Stimulated activated CD4-positive, alpha-beta T cell treated with anti-CD3 and anti-CD28 coated beads, TNF-alpha, amount 100 ng/mL, for 48 hours (primary cell): ENCODE data around the gene AFDN.

Source experiments
- DNase-seq, 3 donors: peaks; one replicate each; pipeline ENCODE4 v3.0.0-alpha.2; 2020; ENCODE audit warnings: low read depth in 3 of 3

Gene AFDN

GRCh38 chr6:167863897-167864296 lies 37.2 kb downstream of the AFDN start:
- DNase-seq, result no peak

DNA sequence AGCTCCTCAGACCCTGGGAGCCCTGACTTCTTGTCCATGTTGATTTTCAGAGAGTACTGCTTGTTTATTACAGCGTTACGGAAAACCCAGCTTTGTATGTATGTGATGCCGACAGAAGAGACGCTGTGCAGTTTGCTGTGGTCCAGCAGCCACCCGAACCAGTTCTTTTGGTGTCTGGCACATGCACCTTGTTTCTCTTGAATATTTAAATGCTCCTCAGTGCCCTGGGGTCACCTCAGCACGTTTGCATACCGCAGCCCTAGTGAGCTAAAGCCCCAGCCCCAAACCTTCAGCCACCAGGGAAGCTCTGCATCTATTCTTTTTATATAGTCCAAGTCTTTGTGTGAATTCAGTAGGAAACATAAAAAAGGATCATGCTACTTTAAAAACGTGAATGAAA lies 39.9 kb downstream of the AFDN start:
- DNase-seq, result no peak

- DNase-seq, result no peak
These were observed 43.6 kb downstream of the AFDN start for GRCh38 chr6:167870321-167870720.

DNA sequence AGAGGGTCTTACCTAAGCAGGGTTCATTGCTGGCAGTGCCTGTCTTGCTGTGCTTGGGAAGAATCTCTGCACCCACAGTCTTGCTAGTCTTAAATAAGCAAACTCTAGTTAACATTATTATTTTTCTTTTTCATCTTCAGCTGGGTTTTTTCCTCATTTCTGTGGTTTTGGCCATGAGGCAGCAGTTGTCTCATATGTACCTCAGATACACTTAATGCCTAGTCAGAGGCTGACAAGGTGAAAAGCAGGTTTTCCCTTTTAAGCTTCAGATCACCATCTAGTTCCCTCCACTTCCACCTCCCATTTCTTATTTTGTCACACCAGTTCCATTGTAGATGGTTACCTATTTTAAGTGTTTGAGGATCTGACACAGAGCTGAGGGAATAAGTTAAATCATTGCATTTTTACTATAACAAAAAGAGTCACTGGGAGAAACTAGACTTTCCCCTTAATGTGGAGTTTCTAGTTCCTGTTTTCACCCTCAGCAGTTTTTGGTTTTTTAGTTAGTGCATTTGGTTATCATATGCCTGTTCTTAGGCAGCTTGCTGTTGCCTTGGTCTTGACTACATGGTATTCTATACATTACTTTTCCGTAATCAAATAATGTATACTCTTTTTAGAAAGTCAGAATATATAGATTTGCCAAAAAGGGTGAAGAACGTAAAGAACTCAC lies 46.0 kb downstream of the AFDN start:
- no peak for DNase-seq

DNA sequence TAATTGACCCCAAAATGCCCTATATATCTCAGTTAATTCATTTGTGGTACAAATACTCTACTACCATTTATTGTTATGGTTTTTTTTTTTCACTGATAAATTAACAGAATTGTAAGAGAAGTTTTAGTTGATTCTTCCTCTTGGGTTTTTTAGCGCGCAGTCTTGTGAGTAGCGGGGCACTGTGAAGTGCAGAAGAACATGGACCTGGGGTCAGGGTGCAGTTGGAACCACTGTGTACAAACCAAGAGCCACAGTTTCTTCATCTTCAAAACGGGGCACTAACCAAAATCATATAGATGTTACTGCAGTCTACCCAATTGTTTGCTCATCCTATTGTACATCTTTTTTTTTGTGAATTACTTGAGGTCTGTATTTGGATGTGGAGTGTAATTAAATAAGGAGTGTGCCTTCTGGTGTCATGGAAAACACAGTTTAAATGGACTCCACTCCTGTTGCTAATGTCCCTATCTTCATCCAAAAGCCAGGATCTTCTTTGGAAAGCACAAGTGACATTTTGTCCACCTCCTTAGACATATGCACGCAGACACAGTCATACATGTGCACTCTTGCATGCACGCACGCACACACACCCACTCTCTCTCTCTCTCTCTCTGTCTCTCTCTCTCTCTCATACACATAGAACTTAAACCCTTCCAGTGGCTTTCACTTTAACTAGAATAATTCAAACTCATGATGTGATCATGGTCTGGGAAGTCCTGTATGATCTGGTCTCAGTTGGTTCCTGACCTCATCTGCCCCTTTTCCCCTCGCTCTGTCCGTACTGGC lies 51.5 kb downstream of the AFDN start:
- DNase-seq, result no peak

- no peak for DNase-seq
These were observed 52.9 kb downstream of the AFDN start for GRCh38 chr6:167879612-167880011.

GRCh38 chr6:167881327-167881726 lies 54.6 kb downstream of the AFDN start:
- DNase-seq, result no peak

DNA sequence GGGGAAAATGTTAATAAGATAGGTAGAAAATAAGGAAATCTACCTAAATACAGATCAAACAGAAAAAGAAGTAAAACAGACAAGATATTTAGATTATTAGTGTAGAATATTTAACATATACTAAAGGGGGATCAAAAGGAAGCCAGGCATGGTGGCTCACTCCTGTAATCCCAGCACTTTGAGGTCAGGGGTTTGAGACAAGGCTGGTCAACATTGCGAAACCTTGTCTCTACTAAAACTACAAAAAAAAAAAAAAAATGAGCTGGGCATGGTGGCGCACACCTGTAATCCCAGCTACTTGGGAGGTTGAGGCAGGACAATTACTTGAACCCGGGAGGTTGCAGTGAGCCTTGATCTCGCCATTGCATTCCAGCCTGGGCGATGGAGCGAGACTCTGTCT lies 55.5 kb downstream of the AFDN start:
- no peak for DNase-seq

GRCh38 chr6:167888098-167888497 lies 61.4 kb downstream of the AFDN start:
- DNase-seq, result no peak

DNA sequence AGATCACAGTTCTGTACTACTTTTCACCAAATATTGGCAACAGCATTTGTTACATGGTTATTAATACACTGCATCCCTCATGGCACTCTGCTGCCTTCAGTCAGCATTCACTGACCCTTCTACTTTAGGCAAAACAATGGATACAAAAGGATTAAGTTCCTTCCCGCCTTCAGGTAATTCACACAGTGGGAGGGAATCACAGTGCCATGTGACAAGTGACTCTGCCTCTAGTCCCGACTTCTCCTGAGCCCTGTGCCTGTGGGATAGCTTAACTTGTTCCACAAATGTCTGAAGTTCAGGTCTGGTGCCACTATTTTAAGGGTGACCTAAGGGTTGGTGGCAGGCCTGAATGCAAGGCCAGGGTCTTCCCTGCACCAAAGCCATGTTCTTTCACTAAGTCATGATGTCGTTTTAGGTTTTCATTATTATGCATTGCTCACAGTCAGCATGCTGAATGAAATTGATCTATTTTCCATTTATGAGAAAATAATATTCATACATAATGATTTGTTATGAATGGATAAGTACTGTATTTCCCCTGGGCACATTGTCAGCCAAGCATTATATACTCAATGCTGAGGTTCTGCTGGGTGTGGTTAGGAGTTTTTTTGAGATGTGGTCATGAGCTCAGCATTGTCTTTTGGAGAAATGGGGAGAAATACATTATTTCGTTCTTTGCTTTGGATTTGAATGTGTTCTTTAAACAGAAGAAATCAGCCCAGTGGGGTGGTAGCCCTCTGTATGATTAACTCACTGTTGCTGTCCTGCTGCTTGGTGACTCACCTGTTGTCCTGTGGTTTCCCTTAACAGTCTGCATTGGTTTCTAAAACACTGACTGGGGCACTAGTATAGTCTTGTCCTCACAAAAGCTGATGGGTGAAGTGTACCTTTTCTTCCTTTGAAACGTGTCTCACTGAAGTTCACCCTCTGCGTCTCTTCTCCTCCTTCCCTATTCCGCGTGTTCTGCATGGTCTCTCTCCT lies 66.4 kb downstream of the AFDN start:
- no peak for DNase-seq

DNA sequence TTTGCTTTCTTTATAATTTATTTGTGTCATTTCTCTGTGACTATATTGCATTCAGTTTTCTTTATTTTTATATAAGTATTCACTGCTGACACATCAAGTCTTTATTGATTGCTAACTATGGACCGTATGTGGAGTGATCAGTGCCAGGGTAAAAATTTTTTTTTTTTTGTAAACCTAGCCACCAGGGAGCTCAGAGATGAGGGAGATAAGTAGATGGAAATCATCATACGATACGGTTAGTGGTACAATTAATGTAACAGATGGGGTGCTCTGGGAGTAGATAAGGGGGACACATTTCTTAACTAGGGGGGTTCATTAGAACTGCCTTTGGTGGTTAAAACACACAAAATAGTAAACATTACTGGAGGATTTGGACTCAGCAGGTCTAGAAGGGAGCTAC lies 68.3 kb downstream of the AFDN start:
- no peak for DNase-seq

DNA sequence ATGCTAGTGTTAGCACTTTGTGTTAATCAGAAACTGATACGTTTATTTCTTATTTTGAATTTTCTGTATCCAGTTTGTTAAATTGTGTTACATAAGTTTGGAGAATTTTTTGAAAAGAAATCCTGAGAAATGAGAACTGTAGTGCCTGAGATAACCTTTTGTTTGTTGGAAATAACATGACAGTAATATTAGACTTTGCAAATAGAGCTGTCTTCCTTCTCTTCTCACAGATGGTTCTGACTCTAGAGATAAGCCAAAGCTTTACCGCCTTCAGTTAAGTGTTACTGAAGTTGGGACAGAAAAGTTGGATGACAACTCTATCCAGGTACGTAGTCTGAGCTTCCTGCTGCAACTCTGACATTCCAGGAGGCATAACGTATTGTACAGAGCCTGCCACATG lies 69.9 kb downstream of the AFDN start:
- DNase-seq, result no peak

DNA sequence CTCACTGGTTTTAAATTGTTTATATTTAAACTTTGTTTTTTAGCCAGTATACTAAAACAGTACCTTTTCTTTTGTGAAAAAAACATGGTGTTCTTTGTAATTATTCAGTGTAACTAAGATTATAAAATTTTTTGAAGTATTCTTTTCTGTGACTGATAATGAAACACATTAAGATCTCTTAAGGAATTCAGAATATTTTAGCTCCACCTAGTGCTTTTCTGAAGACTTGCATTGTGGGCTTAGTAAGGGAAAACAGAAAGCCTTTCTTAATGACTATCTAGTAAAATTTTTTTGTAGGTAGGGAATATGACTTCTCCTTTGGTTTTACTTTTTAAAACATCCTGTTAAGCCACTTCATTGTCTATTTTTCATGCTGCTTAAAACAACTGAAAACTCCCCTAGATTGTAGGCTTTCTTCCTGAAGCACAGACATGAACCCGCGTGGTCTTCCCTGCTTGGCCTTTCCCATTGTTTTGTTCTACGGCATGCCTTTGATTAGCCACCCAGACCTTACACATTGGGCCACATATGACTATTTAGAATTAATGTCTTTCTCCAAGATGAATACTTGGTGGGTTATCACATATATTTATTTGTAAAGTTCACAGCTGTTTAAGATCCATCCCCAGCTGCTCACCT lies 72.1 kb downstream of the AFDN start:
- no peak for DNase-seq

DNA sequence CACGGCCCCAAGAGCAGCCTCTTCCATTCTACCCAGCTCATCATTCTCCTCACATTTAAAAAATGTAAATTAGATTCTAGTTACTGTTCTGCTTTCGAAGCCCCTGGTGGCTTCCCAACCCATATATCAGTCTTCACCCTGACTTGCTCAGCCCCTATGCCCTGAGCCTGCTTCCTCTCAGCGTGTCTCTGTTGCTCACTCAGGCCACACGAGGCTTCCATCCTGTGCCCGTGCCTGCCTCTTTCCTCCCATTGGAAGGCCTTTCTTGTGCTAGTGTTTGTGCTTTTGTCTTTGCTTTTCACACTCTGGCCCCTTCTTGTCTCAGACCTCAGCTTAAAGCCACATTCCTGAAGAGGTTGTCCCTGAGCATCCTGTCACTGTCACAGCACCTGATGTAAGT lies 78.1 kb downstream of the AFDN start:
- no peak for DNase-seq

DNA sequence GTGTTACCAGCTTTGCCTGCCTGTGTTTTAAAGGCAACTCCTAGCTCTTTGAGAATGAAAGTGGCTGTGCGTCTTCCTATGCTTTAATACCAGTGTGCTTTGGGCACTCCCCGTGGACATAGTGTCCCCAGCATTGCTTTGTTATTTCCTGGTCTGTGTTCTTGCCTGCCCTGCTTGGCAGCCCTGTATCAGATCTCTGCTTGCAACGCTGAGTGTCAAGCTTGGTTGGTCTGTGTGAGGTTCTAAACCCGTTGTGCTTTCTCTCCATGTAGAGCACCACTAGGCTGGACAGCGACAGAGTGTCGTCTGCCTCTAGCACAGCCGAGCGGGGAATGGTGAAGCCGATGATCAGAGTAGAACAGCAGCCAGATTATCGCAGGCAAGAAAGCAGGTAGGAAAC lies 80.2 kb downstream of the AFDN start:
- no peak for DNase-seq

GRCh38 chr6:167907837-167908681 lies 81.3 kb downstream of the AFDN start:
- DNase-seq, result no peak

DNA sequence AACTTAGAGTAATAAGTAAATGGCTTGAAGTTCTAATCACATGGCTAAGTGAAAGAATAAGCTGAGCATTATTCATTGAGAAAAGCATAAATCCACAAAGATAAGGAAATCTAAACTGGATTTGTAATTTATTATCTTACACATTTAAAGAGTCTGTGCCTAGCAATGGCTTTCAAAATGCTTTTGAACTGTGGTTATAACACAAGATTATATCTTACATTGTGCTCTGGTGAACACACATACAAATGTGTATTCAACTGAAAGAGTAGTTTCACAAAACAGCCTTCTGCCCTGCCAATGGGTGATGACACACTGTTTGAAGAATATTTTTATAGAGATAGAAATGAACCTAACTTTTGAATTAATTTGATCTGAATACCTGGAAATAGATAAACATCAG lies 83.3 kb downstream of the AFDN start:
- DNase-seq, result no peak

DNA sequence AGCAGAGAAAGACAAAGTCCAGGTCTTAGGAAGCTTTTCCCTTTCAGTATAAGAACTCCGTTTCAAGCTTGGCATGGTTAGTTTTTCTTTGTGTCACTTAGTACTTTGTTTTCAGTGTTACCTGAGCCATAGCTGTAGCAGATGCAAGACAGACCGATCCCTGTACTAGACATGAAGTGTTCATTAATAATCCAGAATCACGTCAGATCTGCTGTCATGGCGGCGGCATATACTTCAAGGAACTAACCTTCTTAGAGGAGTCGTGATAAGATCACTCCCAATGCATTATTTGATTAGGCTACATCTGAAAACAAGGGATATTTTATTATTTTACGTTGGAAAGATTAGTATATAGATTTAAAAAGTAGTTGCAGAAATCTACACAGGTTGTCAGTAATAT lies 83.9 kb downstream of the AFDN start:
- DNase-seq, result no peak

GRCh38 chr6:167912494-167912893 lies 85.8 kb downstream of the AFDN start:
- no peak for DNase-seq

DNA sequence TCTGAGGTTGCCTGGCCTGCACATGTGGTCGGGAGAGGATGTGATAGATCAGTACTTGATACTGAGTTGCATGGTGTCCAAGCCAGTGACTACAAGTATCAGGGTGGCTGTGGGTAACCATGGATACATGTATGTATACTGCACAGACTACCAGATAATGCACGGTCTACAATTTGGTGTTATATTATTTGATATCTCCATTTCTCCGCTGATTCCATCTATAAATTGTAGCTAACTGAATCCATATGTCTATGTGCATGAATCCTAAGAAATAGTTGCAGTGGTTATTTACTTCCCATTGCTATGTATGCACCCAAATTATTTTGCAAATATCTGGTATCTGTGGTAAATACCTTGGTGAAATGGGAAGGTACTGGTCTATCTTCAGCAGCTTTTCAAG lies 87.0 kb downstream of the AFDN start:
- DNase-seq, result no peak

GRCh38 chr6:167915139-167915538 lies 88.4 kb downstream of the AFDN start:
- DNase-seq, result no peak
